Esophagus (tissue), 2 donors: ENCODE data around the gene EIF1. TPM values are rescaled to one million over a fixed set of nuclear protein-coding genes. Genes with fewer than 3 reads are reported as not detected.
"Not testable (repeated sequence)": the region's sequence is repeated elsewhere in the genome, so short reads cannot be mapped to it uniquely, and the experiment has no call there.

ENCODE experiments used
- H3K27ac ChIP-seq, 2 donors: one replicate each; pipeline ENCODE4 v1.5.1; 2013; ENCODE audit warnings: low read depth in 2 of 2, mild to moderate bottlenecking in 2 of 2, inconsistent platforms in 1 of 2, low read length in 1 of 2, moderate library complexity in 1 of 2
- H3K27me3 ChIP-seq, 2 donors: one replicate each; pipeline ENCODE4 v1.6.1; 2013; ENCODE audit warnings: low read length in 2 of 2, control low read depth in 1 of 2, mild to moderate bottlenecking in 1 of 2; ENCODE audit not compliant: insufficient read depth in 2 of 2, control insufficient read depth in 1 of 2
- H3K36me3 ChIP-seq, 2 donors: one replicate each; pipeline ENCODE4 v1.6.1; 2013; ENCODE audit warnings: low read length in 1 of 2; ENCODE audit not compliant: control insufficient read depth in 2 of 2, insufficient read depth in 2 of 2
- H3K4me1 ChIP-seq, 2 donors: one replicate each; pipeline ENCODE4 v1.6.1; 2013; ENCODE audit warnings: low read length in 1 of 2; ENCODE audit not compliant: control insufficient read depth in 2 of 2, insufficient read depth in 2 of 2
- H3K4me3 ChIP-seq, 2 donors: one replicate each; pipeline ENCODE4 v1.5.1; 2013; ENCODE audit warnings: low read length in 2 of 2, mild to moderate bottlenecking in 2 of 2, low read depth in 1 of 2, moderate library complexity in 1 of 2
- H3K9me3 ChIP-seq, 2 donors: one replicate each; pipeline ENCODE4 v1.6.1; 2013; ENCODE audit warnings: mild to moderate bottlenecking in 2 of 2, low read depth in 1 of 2, low read length in 1 of 2, moderate library complexity in 1 of 2; ENCODE audit not compliant: control insufficient read depth in 2 of 2, insufficient read depth in 1 of 2
- WGBS, 2 donors: extraction: QIAGEN DNeasy Blood & Tissue Kit; methylation state at CpG; one replicate each; pipeline ENCODE4 v1.1.7; 2013; 5-methylcytosine and 5-hydroxymethylcytosine counted together
- polyA plus RNA-seq, 2 donors: library from polyadenylated mRNA; stranded (reverse); fragments of 200-250 nt; gene quantifications; one replicate each; pipeline ENCODE4 v1.2.3, GENCODE V29; 2013
- donor health status: healthy with polysubstance abuse.
- donor health status: Bipolar disorder and iron deficiency.

The EIF1 gene
- 100 to 1,000 TPM; 342 to 553 TPM for polyA plus RNA-seq

GRCh38 chr17:41688641-41689496 is at the start of gene EIF1:
Gene EIF1, plus strand, starts transcription at chr17:41688885. Its CDS starts 154 bp downstream, at chr17:41689039.
- 0% methylated on average over 81 of the region's 81 CpGs for WGBS, 2 donors
- Histone ChIP-seq H3K27me3 (no peaks in the 10 kb centered on the region), H3K4me1 (peaks cover 0 to 2% of the 10 kb centered on the region in 2 donors), H3K36me3 (peaks cover 9 to 30% of the 10 kb centered on the region in 2 donors), H3K9me3 (no peaks in the 10 kb centered on the region), H3K27ac (peak within 1 kb of the TSS; percentile 99 to 100), H3K4me3 (peak within 1 kb of the TSS; percentile 75 to 85)

GRCh38 chr17:41638941-41639340 is 49.7 kb upstream of the EIF1 start:
- WGBS, 2 donors = 88% methylated on average over 5 to 6 of the region's 6 CpGs
- H3K27ac ChIP-seq = no peak overlapping the region
- no peak overlapping the region for H3K4me3 ChIP-seq
- H3K4me1 ChIP-seq = peaks cover 0 to 14% of the 10 kb centered on the region in 2 donors
- no peaks in the 10 kb centered on the region for H3K27me3 ChIP-seq
- H3K9me3 ChIP-seq = no peaks in the 10 kb centered on the region
- H3K36me3 ChIP-seq = no peaks in the 10 kb centered on the region

- Histone ChIP-seq H3K9me3 (no peaks in the 10 kb centered on the region), H3K27me3 (no peaks in the 10 kb centered on the region), H3K27ac (no peak overlapping the region), H3K36me3 (no peaks in the 10 kb centered on the region), H3K4me3 (no peak overlapping the region), H3K4me1 (peaks cover 0 to 14% of the 10 kb centered on the region in 2 donors)
- WGBS, 2 donors = 93 to 94% methylated on average over 7 of the region's 7 CpGs
These were observed 48.9 kb upstream of the EIF1 start for GRCh38 chr17:41639492-41640473.

GRCh38 chr17:41640596-41640995 is 48.1 kb upstream of the EIF1 start:
- H3K36me3 ChIP-seq, H3K4me3 ChIP-seq, H3K4me1 ChIP-seq, H3K27ac ChIP-seq, H3K27me3 ChIP-seq, H3K9me3 ChIP-seq: not testable (repeated sequence)
- WGBS, 2 donors = 81 to 84% methylated on average over 5 of the region's 5 CpGs

GRCh38 chr17:41642252-41643156 is 46.2 kb upstream of the EIF1 start:
- H3K27me3 ChIP-seq = no peaks in the 10 kb centered on the region
- H3K36me3 ChIP-seq = no peaks in the 10 kb centered on the region
- peak overlapping the region; percentile 40 to 49 for H3K27ac ChIP-seq
- 64 to 69% methylated on average over 13 of the region's 13 CpGs for WGBS, 2 donors
- no peak overlapping the region for H3K4me3 ChIP-seq
- peaks cover 0 to 9% of the 10 kb centered on the region in 2 donors for H3K4me1 ChIP-seq
- H3K9me3 ChIP-seq = no peaks in the 10 kb centered on the region

- no peaks in the 10 kb centered on the region for H3K36me3 ChIP-seq
- peaks cover 7 to 31% of the 10 kb centered on the region in 2 donors for H3K4me1 ChIP-seq
- peak overlapping the region in 1 of 2 donors; percentile 9 for H3K27ac ChIP-seq
- H3K9me3 ChIP-seq = no peaks in the 10 kb centered on the region
- no peak overlapping the region for H3K4me3 ChIP-seq
- 63 to 65% methylated on average over 15 of the region's 15 CpGs for WGBS, 2 donors
- H3K27me3 ChIP-seq = no peaks in the 10 kb centered on the region
These were observed 41.5 kb upstream of the EIF1 start for GRCh38 chr17:41647038-41647813.

GRCh38 chr17:41647940-41648410 is 40.7 kb upstream of the EIF1 start:
- Histone ChIP-seq H3K27me3 (no peaks in the 10 kb centered on the region), H3K4me3 (peak overlapping the region in 1 of 2 donors; percentile 12), H3K36me3 (no peaks in the 10 kb centered on the region), H3K4me1 (peaks cover 7 to 37% of the 10 kb centered on the region in 2 donors), H3K27ac (peak overlapping the region; percentile 11 to 90), H3K9me3 (no peaks in the 10 kb centered on the region)
- 2 to 4% methylated on average over 18 to 22 of the region's 22 CpGs for WGBS, 2 donors

GRCh38 chr17:41648411-41649195 is 40.1 kb upstream of the EIF1 start:
- Histone ChIP-seq H3K9me3 (no peaks in the 10 kb centered on the region), H3K4me1 (peaks cover 7 to 39% of the 10 kb centered on the region in 2 donors), H3K27ac (peak overlapping the region; percentile 68 to 90), H3K27me3 (no peaks in the 10 kb centered on the region), H3K4me3 (peak overlapping the region; percentile 12 to 15), H3K36me3 (no peaks in the 10 kb centered on the region)
- WGBS, 2 donors = 4 to 5% methylated on average over 39 of the region's 39 CpGs
